Endothelial cell of umbilical vein (primary cell): ENCODE measurements around the gene AADACL4. TPM values are rescaled to one million over a fixed set of nuclear protein-coding genes. Genes with fewer than 3 reads are reported as not detected.

ENCODE experiments used
- BruUV-seq: library from RNA; stranded (reverse); fragments of 400-500 nt; replicated peaks from 2 replicates; lab custom pipeline; 2021; lab: Mats Ljungman, UMichigan
- CTCF ChIA-PET: fragments of 300-600, 350-600 bp; sonication (Branson Sonifier 250); formaldehyde crosslinking; loops from one replicate; lab custom pipeline; 2021; ENCODE audit warnings: antibody characterized with exemption, inconsistent platforms; lab: Charles Lee
- POLR2A ChIA-PET: fragments of 300-600, 350-600 bp; sonication (Branson Sonifier 250); formaldehyde crosslinking; loops from one replicate; lab custom pipeline; 2021; ENCODE audit warnings: antibody characterized with exemption, inconsistent platforms; lab: Charles Lee
- DNase-seq: peaks from one replicate; pipeline ENCODE4 v3.0.0-alpha.2; 2011; ENCODE audit warnings: low read depth, low spot score
- FAIRE-seq: peaks from 2 replicates; lab custom pipeline; 2011; peaks lifted over from hg19 to GRCh38; lab: Jason Lieb, UNC
- H2AFZ ChIP-seq: 2 replicates; pipeline ENCODE4 v1.6.0; 2012; ENCODE audit warnings: low read depth, low read length, control low read depth, inconsistent platforms
- H3K27ac ChIP-seq: 2 replicates; pipeline ENCODE4 v1.5.1; 2011; ENCODE audit warnings: low read depth, mild to moderate bottlenecking, control low read depth, low read length, moderate library complexity; ENCODE audit not compliant: insufficient read depth
- H3K27me3 ChIP-seq, 2 experiments: 2 replicates each; pipeline versions ENCODE4 v1.6.0 to v1.6.1; 2011; ENCODE audit warnings: low read length in 2 of 2, mixed read lengths in 1 of 2; ENCODE audit not compliant: control insufficient read depth in 2 of 2, insufficient read depth in 2 of 2
- H3K36me3 ChIP-seq, 2 experiments: 2 replicates in 1 of 2; 3 replicates in 1 of 2; pipeline ENCODE4 v1.5.1; 2011; ENCODE audit warnings: low read length in 2 of 2, mild to moderate bottlenecking in 1 of 2, moderate library complexity in 1 of 2; ENCODE audit not compliant: control insufficient read depth in 2 of 2, insufficient read depth in 2 of 2; ENCODE audit errors: extremely low read depth in 1 of 2
- H3K4me1 ChIP-seq: 3 replicates; pipeline ENCODE4 v1.5.1; 2011; ENCODE audit warnings: mild to moderate bottlenecking, low read length; ENCODE audit not compliant: control insufficient read depth, insufficient read depth; ENCODE audit errors: extremely low read depth
- H3K4me2 ChIP-seq: 2 replicates; pipeline ENCODE4 v1.6.1; 2011; ENCODE audit warnings: low read length, control low read depth, mixed read lengths; ENCODE audit not compliant: insufficient read depth
- H3K4me3 ChIP-seq, 3 experiments: fragments of 200-600 bp in 1 of 3; sonication (generic), shearing (Covaris generic) in 1 of 3; replicated peaks in 1 of 3; 2 replicates each; pipeline ENCODE4 v1.5.1; 2011 to 2016; ENCODE audit warnings: control low read depth in 3 of 3, low read length in 3 of 3, mild to moderate bottlenecking in 2 of 3, inconsistent platforms in 1 of 3, low read depth in 1 of 3, moderate library complexity in 1 of 3; ENCODE audit not compliant: insufficient read depth in 1 of 3
- H3K79me2 ChIP-seq: 2 replicates; pipeline ENCODE4 v1.6.0; 2012; ENCODE audit warnings: low read length, inconsistent platforms; ENCODE audit not compliant: control insufficient read depth, insufficient read depth
- H3K9ac ChIP-seq: replicated peaks from 2 replicates; pipeline ENCODE3; 2011; ENCODE audit warnings: low read length, control low read depth; ENCODE audit not compliant: insufficient read depth; ENCODE audit errors: extremely low read depth
- H3K9me1 ChIP-seq: replicated peaks from 3 replicates; pipeline ENCODE4 v1.6.0; 2011; ENCODE audit warnings: mild to moderate bottlenecking, low read length; ENCODE audit not compliant: control insufficient read depth, insufficient read depth; ENCODE audit errors: extremely low read depth
- H3K9me3 ChIP-seq: replicated peaks from 2 replicates; pipeline ENCODE4 v1.5.1; 2012; ENCODE audit warnings: low read length, inconsistent platforms; ENCODE audit not compliant: control insufficient read depth, insufficient read depth
- H4K20me1 ChIP-seq: replicated peaks from 2 replicates; pipeline ENCODE3; 2011; ENCODE audit warnings: mild to moderate bottlenecking, low read length; ENCODE audit not compliant: control insufficient read depth, insufficient read depth; ENCODE audit errors: extremely low read depth
- CTCF ChIP-seq, 2 donors: IDR thresholded peaks; 1 replicate in 1 of 2; 2 replicates in 1 of 2; pipeline ENCODE4 v1.5.1; 2011; ENCODE audit warnings: low read length in 2 of 2, mild to moderate bottlenecking in 2 of 2, moderate library complexity in 2 of 2, control low read depth in 1 of 2, inconsistent platforms in 1 of 2, low read depth in 1 of 2; ENCODE audit not compliant: insufficient read depth in 1 of 2; ENCODE audit errors: extremely low read depth in 1 of 2
- EZH2 ChIP-seq: IDR thresholded peaks from 2 replicates; pipeline ENCODE4 v1.6.1; 2012; ENCODE audit warnings: borderline replicate concordance, low read depth, mild to moderate bottlenecking, moderate library complexity, low read length, inconsistent platforms; ENCODE audit not compliant: severe bottlenecking
- FOS ChIP-seq: IDR thresholded peaks from 2 replicates; pipeline ENCODE4 v1.6.1; 2011; ENCODE audit warnings: mild to moderate bottlenecking, low read length, moderate library complexity, borderline replicate concordance; ENCODE audit not compliant: insufficient read depth
- GATA2 ChIP-seq: IDR thresholded peaks from 2 replicates; pipeline ENCODE4 v1.7.0; 2011; ENCODE audit warnings: low read depth, mild to moderate bottlenecking, moderate library complexity, mixed read lengths, low read length; ENCODE audit not compliant: insufficient read length, insufficient read depth
- JUN ChIP-seq: IDR thresholded peaks from 2 replicates; pipeline ENCODE4 v1.6.1; 2011; ENCODE audit warnings: borderline replicate concordance, low read depth; ENCODE audit not compliant: insufficient read length, insufficient read depth
- MYC ChIP-seq: IDR thresholded peaks from one replicate; pipeline ENCODE4 v1.6.1; 2011; ENCODE audit warnings: mild to moderate bottlenecking, low read depth, low read length
- POLR2A ChIP-seq: IDR thresholded peaks from 2 replicates; pipeline ENCODE4 v1.6.1; 2012; ENCODE audit warnings: low read depth, mild to moderate bottlenecking, control low read depth, low read length
- POLR2AphosphoS5 ChIP-seq: IDR thresholded peaks from 2 replicates; pipeline ENCODE4 v1.6.1; 2012; ENCODE audit warnings: low read depth, mild to moderate bottlenecking, control low read depth, low read length, moderate library complexity; ENCODE audit not compliant: insufficient read depth
- dilution Hi-C: fragments of 300-500 bp; cut with MboI; formaldehyde crosslinking; loops from one replicate; pipeline ENCODE4 v1.15.0; 2019; ENCODE audit warnings: low sequenced_read_pairs; ENCODE audit not compliant: extremely low pct_ligation_motif_present
- intact Hi-C: fragments of 100-400 bp; cut with micrococcal nuclease; formaldehyde crosslinking; loops from one replicate; pipeline ENCODE4 v1.10.0; 2022
- polyA plus RNA-seq, 4 experiments: library from polyadenylated mRNA; depleted of rRNA in 3 of 4; stranded (reverse) in 3 of 4; unstranded in 1 of 4; fragments of >200 nt; gene quantifications; 2 replicates each; pipeline versions ENCODE4 v1.2.1 to v1.2.3, GENCODE V29; 2011 to 2012; ENCODE audit warnings: missing spikeins in 1 of 4
- total RNA-seq: library from RNA; stranded (reverse); gene quantifications from 2 replicates; pipeline ENCODE4 v1.2.3, GENCODE V29; 2021
- TF ChIP-seq, protein P1 (sequence below): IDR thresholded peaks from 2 replicates; pipeline ENCODE4 v1.6.1; 2011; ENCODE audit not compliant: insufficient read depth, insufficient read length

AADACL4 gene
- total and polyA plus RNA-seq, 2 donors (not counting 3 experiments of a cell fraction or from before 2014, with no cell fraction given) = not detected

DNA sequence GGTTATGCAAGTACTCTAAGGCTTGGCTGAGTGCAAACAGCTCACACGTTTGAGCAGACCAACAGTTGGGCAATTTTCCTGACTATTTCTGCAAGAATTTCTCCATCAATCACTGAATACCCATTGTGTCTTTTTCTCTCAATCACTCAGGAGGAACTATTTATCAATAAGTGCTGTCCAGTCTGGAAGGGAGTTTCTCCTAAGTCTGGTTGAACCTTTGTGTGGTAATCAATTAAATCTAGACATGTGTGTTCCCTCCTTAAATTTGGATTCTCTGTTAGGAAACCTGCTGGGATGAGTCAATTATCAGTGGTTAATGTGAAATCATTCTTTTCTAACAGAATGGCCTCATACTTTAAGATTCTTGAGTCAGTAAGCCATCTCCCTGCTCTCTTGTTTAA is 65.2 kb downstream of the AADACL4 start:
- DNase-seq (no peak), FAIRE-seq (no peak)
- dilution Hi-C loops (no loop called here), intact Hi-C loops (no loop called here)
- Histone ChIP-seq H4K20me1 (no peaks in the 10 kb centered on the region), H3K79me2 (no peaks in the 10 kb centered on the region), H3K9me3 (no peaks in the 10 kb centered on the region), H3K4me2 (no peak overlapping the region), H3K9me1 (no peaks in the 10 kb centered on the region), H2AFZ (no peak overlapping the region), H3K36me3 (no peaks in the 10 kb centered on the region), H3K27ac (no peak overlapping the region), H3K4me1 (no peaks in the 10 kb centered on the region), H3K4me3 (no peak overlapping the region), H3K9ac (no peak overlapping the region), H3K27me3 (no peaks in the 10 kb centered on the region)
- BruUV-seq = no TSS peak
- TF ChIP-seq POLR2AphosphoS5 (no peak), JUN (no peak), FOS (no peak), POLR2A (no peak), CTCF (IDR thresholded peaks at IDR 0.05; ENCODE audit: extremely low read depth in 1 of 2, insufficient read depth in 1 of 2, low read depth in 1 of 2, low read length in 2 of 2) (no peak), MYC (no peak), EZH2 (no peak), GATA2 (no peak)
- TF ChIP-seq, protein P1, sequence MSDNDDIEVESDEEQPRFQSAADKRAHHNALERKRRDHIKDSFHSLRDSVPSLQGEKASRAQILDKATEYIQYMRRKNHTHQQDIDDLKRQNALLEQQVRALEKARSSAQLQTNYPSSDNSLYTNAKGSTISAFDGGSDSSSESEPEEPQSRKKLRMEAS = no peak
- CTCF ChIA-PET = no interaction called here
- POLR2A ChIA-PET = no interaction called here
